ENCODE measurements around the gene ZNF672. TPM values are rescaled to one million over a fixed set of nuclear protein-coding genes. Genes with fewer than 3 reads are reported as not detected.

ZNF672 gene
- total and polyA plus RNA-seq, 2 of the 13 experiments (the other 11 are each of a cell fraction or from before 2014, with no cell fraction given): 17.2 to 22.9 TPM

- TF ChIP-seq, protein P1, sequence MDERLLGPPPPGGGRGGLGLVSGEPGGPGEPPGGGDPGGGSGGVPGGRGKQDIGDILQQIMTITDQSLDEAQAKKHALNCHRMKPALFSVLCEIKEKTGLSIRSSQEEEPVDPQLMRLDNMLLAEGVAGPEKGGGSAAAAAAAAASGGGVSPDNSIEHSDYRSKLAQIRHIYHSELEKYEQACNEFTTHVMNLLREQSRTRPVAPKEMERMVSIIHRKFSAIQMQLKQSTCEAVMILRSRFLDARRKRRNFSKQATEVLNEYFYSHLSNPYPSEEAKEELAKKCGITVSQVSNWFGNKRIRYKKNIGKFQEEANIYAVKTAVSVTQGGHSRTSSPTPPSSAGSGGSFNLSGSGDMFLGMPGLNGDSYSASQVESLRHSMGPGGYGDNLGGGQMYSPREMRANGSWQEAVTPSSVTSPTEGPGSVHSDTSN (CRISPR knock-in tag; IDR thresholded peaks at IDR 0.05): no peak
- no peak for TF ChIP-seq ZNF569 (CRISPR knock-in tag; IDR thresholded peaks at IDR 0.05; ENCODE audit: borderline replicate concordance)
- TF ChIP-seq FOXK2 (IDR thresholded peaks at IDR 0.05): peak; percentile 52; the same call in 1 of the 2 replicates
- TF ChIP-seq ZNF772 (CRISPR knock-in tag; IDR thresholded peaks at IDR 0.05): no peak
- no peak for TF ChIP-seq ZNF747 (CRISPR knock-in tag; IDR thresholded peaks at IDR 0.05; ENCODE audit: borderline replicate concordance)
- no peak for TF ChIP-seq DBP (CRISPR knock-in tag; IDR thresholded peaks at IDR 0.05; ENCODE audit: not compliant biosample characterization)
- TF ChIP-seq GLMP (CRISPR knock-in tag; IDR thresholded peaks at IDR 0.05; ENCODE audit: borderline replicate concordance): no peak
- no peak for TF ChIP-seq ZXDC (CRISPR knock-in tag; IDR thresholded peaks at IDR 0.05)
- TF ChIP-seq, protein P2, sequence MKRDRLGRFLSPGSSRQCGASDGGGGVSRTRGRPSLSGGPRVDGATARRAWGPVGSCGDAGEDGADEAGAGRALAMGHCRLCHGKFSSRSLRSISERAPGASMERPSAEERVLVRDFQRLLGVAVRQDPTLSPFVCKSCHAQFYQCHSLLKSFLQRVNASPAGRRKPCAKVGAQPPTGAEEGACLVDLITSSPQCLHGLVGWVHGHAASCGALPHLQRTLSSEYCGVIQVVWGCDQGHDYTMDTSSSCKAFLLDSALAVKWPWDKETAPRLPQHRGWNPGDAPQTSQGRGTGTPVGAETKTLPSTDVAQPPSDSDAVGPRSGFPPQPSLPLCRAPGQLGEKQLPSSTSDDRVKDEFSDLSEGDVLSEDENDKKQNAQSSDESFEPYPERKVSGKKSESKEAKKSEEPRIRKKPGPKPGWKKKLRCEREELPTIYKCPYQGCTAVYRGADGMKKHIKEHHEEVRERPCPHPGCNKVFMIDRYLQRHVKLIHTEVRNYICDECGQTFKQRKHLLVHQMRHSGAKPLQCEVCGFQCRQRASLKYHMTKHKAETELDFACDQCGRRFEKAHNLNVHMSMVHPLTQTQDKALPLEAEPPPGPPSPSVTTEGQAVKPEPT (CRISPR knock-in tag; IDR thresholded peaks at IDR 0.05; ENCODE audit: low read depth): no peak
- TF ChIP-seq SNAPC2 (CRISPR knock-in tag; IDR thresholded peaks at IDR 0.05): no peak
- TF ChIP-seq ADNP (CRISPR knock-in tag; IDR thresholded peaks at IDR 0.05): no peak
- no peak for TF ChIP-seq ZNF10 (CRISPR knock-in tag; IDR thresholded peaks at IDR 0.05; ENCODE audit: borderline replicate concordance, low read depth)
- TF ChIP-seq ZNF12 (CRISPR knock-in tag; IDR thresholded peaks at IDR 0.05): no peak
- no peak for TF ChIP-seq ARNTL (CRISPR knock-in tag; IDR thresholded peaks at IDR 0.05)
- 0 out of 2 replicates have a peak, but pooled peaks have one; percentile 24 for TF ChIP-seq FOXP4 (CRISPR knock-in tag; IDR thresholded peaks at IDR 0.05)
- TF ChIP-seq E2F5 (CRISPR knock-in tag; conservative IDR thresholded peaks at IDR 0.05): no peak
- no peak for TF ChIP-seq ZNF253 (CRISPR knock-in tag; IDR thresholded peaks at IDR 0.05; ENCODE audit: borderline replicate concordance)
- TF ChIP-seq XRCC5 (optimal IDR thresholded peaks at IDR 0.05; ENCODE audit: low read length): no peak
- TF ChIP-seq ZNF350 (CRISPR knock-in tag; IDR thresholded peaks at IDR 0.05; ENCODE audit: borderline replicate concordance, low read depth): no peak
- TF ChIP-seq ZNF670 (CRISPR knock-in tag; IDR thresholded peaks at IDR 0.05; ENCODE audit: borderline replicate concordance): no peak
These were observed 9.2 kb upstream of the ZNF672 start (continued) for GRCh38 chr1:248828845-248829244.

Data from HepG2 (cell line).